Mucosa of rectum (tissue), 2 donors: ENCODE results near the gene AREL1.

Experiments used
- H3K27ac ChIP-seq, 2 donors: one replicate each; pipeline ENCODE4 v1.7.0; 2013; ENCODE audit warnings: inconsistent platforms in 2 of 2, low read depth in 2 of 2, low read length in 2 of 2
- H3K27me3 ChIP-seq, 2 donors: one replicate each; pipeline ENCODE4 v1.7.0; 2013; ENCODE audit warnings: low read length in 2 of 2; ENCODE audit not compliant: control insufficient read depth in 2 of 2, insufficient read depth in 2 of 2
- H3K36me3 ChIP-seq, 2 donors: one replicate each; pipeline ENCODE4 v1.7.0; 2013; ENCODE audit warnings: low read length in 2 of 2; ENCODE audit not compliant: control insufficient read depth in 2 of 2, insufficient read depth in 2 of 2
- H3K4me1 ChIP-seq, 2 donors: one replicate each; pipeline ENCODE4 v1.7.0; 2013; ENCODE audit warnings: low read length in 2 of 2, mild to moderate bottlenecking in 1 of 2; ENCODE audit not compliant: control insufficient read depth in 2 of 2, insufficient read depth in 2 of 2
- H3K4me3 ChIP-seq, 2 donors: one replicate each; pipeline ENCODE4 v1.7.0; 2013; ENCODE audit warnings: low read length in 2 of 2
- H3K9ac ChIP-seq, 2 donors: one replicate each; pipeline ENCODE4 v1.7.0; 2013; ENCODE audit warnings: low read length in 2 of 2, low read depth in 1 of 2, mild to moderate bottlenecking in 1 of 2
- H3K9me3 ChIP-seq, 2 donors: one replicate each; pipeline ENCODE4 v1.7.0; 2013; ENCODE audit warnings: low read length in 2 of 2; ENCODE audit not compliant: control insufficient read depth in 2 of 2
- donor health status: healthy.
- donor health status: Normal muscosa, but diverticular disease.

Gene AREL1

GRCh38 chr14:74732387-74732786, 19.5 kb upstream of the AREL1 start:
- H3K27ac ChIP-seq, result no peak overlapping the region
- H3K4me3 ChIP-seq, result no peak overlapping the region
- H3K9me3 ChIP-seq, result no peaks in the 10 kb centered on the region
- H3K27me3 ChIP-seq, result no peaks in the 10 kb centered on the region
- H3K36me3 ChIP-seq, result peaks cover 11 to 23% of the 10 kb centered on the region in 2 donors
- peaks cover 0 to 2% of the 10 kb centered on the region in 2 donors for H3K4me1 ChIP-seq
- no peak overlapping the region for H3K9ac ChIP-seq

- H3K4me1 ChIP-seq, result no peaks in the 10 kb centered on the region
- no peak overlapping the region for H3K9ac ChIP-seq
- H3K9me3 ChIP-seq, result no peaks in the 10 kb centered on the region
- H3K36me3 ChIP-seq, result peaks cover 13 to 19% of the 10 kb centered on the region in 2 donors
- no peaks in the 10 kb centered on the region for H3K27me3 ChIP-seq
- no peak overlapping the region for H3K4me3 ChIP-seq
- no peak overlapping the region for H3K27ac ChIP-seq
Observed at GRCh38 chr14:74723134-74723533, 10.3 kb upstream of the AREL1 start.

GRCh38 chr14:74720526-74720925, 7.6 kb upstream of the AREL1 start:
- Histone ChIP-seq H3K9me3 (no peaks in the 10 kb centered on the region), H3K36me3 (peaks cover 28 to 29% of the 10 kb centered on the region in 2 donors), H3K4me3 (no peak overlapping the region), H3K4me1 (no peaks in the 10 kb centered on the region), H3K9ac (no peak overlapping the region), H3K27me3 (no peaks in the 10 kb centered on the region), H3K27ac (no peak overlapping the region)

- no peaks in the 10 kb centered on the region for H3K27me3 ChIP-seq
- H3K4me3 ChIP-seq, result peak overlapping the region; percentile 85 to 100
Observed at GRCh38 chr14:74713395-74713735, 485 bp upstream of the AREL1 start.

GRCh38 chr14:74711651-74712050, 1.2 kb downstream of the AREL1 start:
- peaks cover 2 to 11% of the 10 kb centered on the region in 2 donors for H3K4me1 ChIP-seq
- H3K4me3 ChIP-seq, result peak overlapping the region; percentile 85 to 100
- peaks cover 9% of the 10 kb centered on the region in 2 donors for H3K36me3 ChIP-seq
- no peak overlapping the region for H3K27ac ChIP-seq
- no peaks in the 10 kb centered on the region for H3K27me3 ChIP-seq
- no peaks in the 10 kb centered on the region for H3K9me3 ChIP-seq
- H3K9ac ChIP-seq, result no peak overlapping the region

More at GRCh38 chr14:74713395-74713735, 485 bp upstream of the AREL1 start:
- Histone ChIP-seq H3K9ac (peak overlapping the region; percentile 74 to 94), H3K9me3 (no peaks in the 10 kb centered on the region), H3K4me1 (peaks cover 2 to 11% of the 10 kb centered on the region in 2 donors), H3K36me3 (peaks cover 21 to 22% of the 10 kb centered on the region in 2 donors), H3K27ac (peak overlapping the region; percentile 18 to 77)

- no peaks in the 10 kb centered on the region for H3K9me3 ChIP-seq
- H3K9ac ChIP-seq, result no peak overlapping the region
- no peaks in the 10 kb centered on the region for H3K27me3 ChIP-seq
- H3K4me3 ChIP-seq, result no peak overlapping the region
- H3K36me3 ChIP-seq, result peaks cover 0 to 3% of the 10 kb centered on the region in 2 donors
- H3K4me1 ChIP-seq, result peaks cover 2 to 11% of the 10 kb centered on the region in 2 donors
- no peak overlapping the region for H3K27ac ChIP-seq
Observed at GRCh38 chr14:74710480-74710879, 2.4 kb downstream of the AREL1 start.

- Histone ChIP-seq H3K4me3 (no peak overlapping the region), H3K9ac (no peak overlapping the region), H3K27me3 (no peaks in the 10 kb centered on the region), H3K36me3 (no peaks in the 10 kb centered on the region), H3K4me1 (peaks cover 0 to 2% of the 10 kb centered on the region in 2 donors), H3K9me3 (no peaks in the 10 kb centered on the region), H3K27ac (no peak overlapping the region)
Observed at GRCh38 chr14:74705613-74706500, 7.0 kb downstream of the AREL1 start.

- no peak overlapping the region for H3K27ac ChIP-seq
- H3K4me3 ChIP-seq, result no peak overlapping the region
- H3K4me1 ChIP-seq, result no peaks in the 10 kb centered on the region
- no peaks in the 10 kb centered on the region for H3K27me3 ChIP-seq
- H3K36me3 ChIP-seq, result peaks cover 0 to 2% of the 10 kb centered on the region in 2 donors
- no peak overlapping the region for H3K9ac ChIP-seq
- H3K9me3 ChIP-seq, result no peaks in the 10 kb centered on the region
Observed at GRCh38 chr14:74704656-74705055, 8.2 kb downstream of the AREL1 start.

- H3K9me3 ChIP-seq, result no peaks in the 10 kb centered on the region
- H3K4me3 ChIP-seq, result no peak overlapping the region
- H3K4me1 ChIP-seq, result no peaks in the 10 kb centered on the region
- peaks cover 0 to 2% of the 10 kb centered on the region in 2 donors for H3K36me3 ChIP-seq
- no peaks in the 10 kb centered on the region for H3K27me3 ChIP-seq
- no peak overlapping the region for H3K27ac ChIP-seq
- H3K9ac ChIP-seq, result no peak overlapping the region
Observed at GRCh38 chr14:74703043-74703442, 9.8 kb downstream of the AREL1 start.

GRCh38 chr14:74702293-74702692, 10.6 kb downstream of the AREL1 start:
- Histone ChIP-seq H3K4me1 (no peaks in the 10 kb centered on the region), H3K36me3 (peaks cover 2 to 4% of the 10 kb centered on the region in 2 donors), H3K9me3 (no peaks in the 10 kb centered on the region), H3K27me3 (no peaks in the 10 kb centered on the region), H3K9ac (no peak overlapping the region), H3K27ac (no peak overlapping the region), H3K4me3 (no peak overlapping the region)
